NK-92 treated with Interleukin-12 subunit alpha and Interleukin-12 subunit beta, amount 100 ng/mL, for 24 hours (cell line): Measurements from ENCODE around the gene BCL2.

Experiments
- DNase-seq: peaks from one replicate; lab custom pipeline; 2025; lab: John Stamatoyannopoulos, UW

Gene BCL2

GRCh38 chr18:63284827-63285733 lies 34.5 kb downstream of the BCL2 start:
- no peak for DNase-seq

GRCh38 chr18:63284173-63284799 lies 35.3 kb downstream of the BCL2 start:
- DNase-seq = no peak

GRCh38 chr18:63283305-63284094 lies 36.1 kb downstream of the BCL2 start:
- DNase-seq = no peak

GRCh38 chr18:63282793-63283192 lies 36.8 kb downstream of the BCL2 start:
- DNase-seq = no peak

- no peak for DNase-seq
Observed at GRCh38 chr18:63273222-63273927, 46.2 kb downstream of the BCL2 start.

- no peak for DNase-seq
Observed at GRCh38 chr18:63272638-63273037, 46.9 kb downstream of the BCL2 start.

- DNase-seq = no peak
Observed at GRCh38 chr18:63271881-63272299, 47.7 kb downstream of the BCL2 start.

- DNase-seq = no peak
Observed at GRCh38 chr18:63271148-63271547, 48.4 kb downstream of the BCL2 start.

GRCh38 chr18:63267975-63268721 lies 51.4 kb downstream of the BCL2 start:
- DNase-seq = no peak

GRCh38 chr18:63266888-63267790 lies 52.4 kb downstream of the BCL2 start:
- peak; percentile 4 for DNase-seq

GRCh38 chr18:63265326-63265725 lies 54.2 kb downstream of the BCL2 start:
- DNase-seq = no peak

- no peak for DNase-seq
Observed at GRCh38 chr18:63264871-63265270, 54.7 kb downstream of the BCL2 start.

GRCh38 chr18:63263444-63263843 lies 56.1 kb downstream of the BCL2 start:
- DNase-seq = no peak

GRCh38 chr18:63262369-63263335 lies 56.9 kb downstream of the BCL2 start:
- no peak for DNase-seq

- no peak for DNase-seq
Observed at GRCh38 chr18:63261029-63261428, 58.5 kb downstream of the BCL2 start.

GRCh38 chr18:63260380-63260754 lies 59.2 kb downstream of the BCL2 start:
- DNase-seq = no peak

- DNase-seq = no peak
Observed at GRCh38 chr18:63259567-63260379, 59.8 kb downstream of the BCL2 start.
